ENCODE data around the gene PDZD2.
"Not testable (repeated sequence)": the region's sequence is repeated elsewhere in the genome, so short reads cannot be mapped to it uniquely, and the experiment has no call there.

PDZD2 gene

DNA sequence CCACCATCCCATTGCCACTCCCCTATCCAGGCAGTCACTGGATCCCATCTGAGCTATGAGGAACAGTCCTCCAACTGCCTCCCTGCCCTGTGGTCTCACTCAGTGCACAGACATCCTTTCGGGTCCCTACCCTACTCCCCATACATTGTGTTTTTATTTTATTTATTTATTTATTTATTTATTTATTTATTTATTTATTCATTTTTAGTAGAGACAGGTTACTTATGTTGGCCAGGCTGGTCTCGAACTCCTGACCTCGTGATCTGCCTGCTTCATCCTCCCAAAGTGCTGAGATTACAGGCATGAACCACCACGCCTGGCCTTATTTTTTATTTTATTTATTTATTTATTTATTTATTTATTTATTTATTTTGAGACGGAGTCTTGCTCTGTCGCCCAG lies 137.4 kb downstream of the PDZD2 start:
- not testable (repeated sequence) for DNase-seq

DNA sequence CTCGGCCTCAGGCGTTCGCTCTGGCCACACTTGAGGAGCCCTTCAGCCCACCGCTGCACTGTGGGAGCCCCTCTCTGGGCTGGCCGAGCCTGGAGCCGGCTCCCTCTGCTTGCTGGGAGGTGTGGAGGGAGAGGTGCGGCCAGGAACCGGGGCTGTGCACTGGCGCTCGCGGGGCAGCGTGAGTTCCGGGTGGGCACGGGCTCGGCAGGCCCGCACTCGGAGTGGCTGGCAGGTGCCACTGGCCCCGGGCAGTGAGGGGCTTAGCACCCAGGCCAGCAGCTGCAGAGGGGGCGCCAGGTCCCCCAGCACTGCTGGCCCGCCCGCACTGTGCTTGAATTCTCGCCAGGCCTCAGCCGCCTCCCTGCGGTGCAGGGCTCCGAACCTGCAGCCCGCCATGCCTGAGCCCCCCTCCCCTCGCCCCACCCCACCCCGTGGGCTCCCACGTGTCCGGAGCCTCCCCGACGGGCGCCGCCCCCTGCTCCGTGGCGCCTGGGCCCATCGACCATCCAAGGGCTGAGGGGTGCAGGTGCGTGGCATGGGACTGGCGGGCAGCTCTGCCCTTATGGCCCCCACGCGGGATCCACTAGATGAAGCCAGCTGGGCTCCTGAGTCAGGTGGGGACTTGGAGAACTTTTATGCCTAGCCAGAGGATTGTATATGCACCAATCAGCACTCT lies 138.2 kb downstream of the PDZD2 start:
- DNase-seq: no peak

DNA sequence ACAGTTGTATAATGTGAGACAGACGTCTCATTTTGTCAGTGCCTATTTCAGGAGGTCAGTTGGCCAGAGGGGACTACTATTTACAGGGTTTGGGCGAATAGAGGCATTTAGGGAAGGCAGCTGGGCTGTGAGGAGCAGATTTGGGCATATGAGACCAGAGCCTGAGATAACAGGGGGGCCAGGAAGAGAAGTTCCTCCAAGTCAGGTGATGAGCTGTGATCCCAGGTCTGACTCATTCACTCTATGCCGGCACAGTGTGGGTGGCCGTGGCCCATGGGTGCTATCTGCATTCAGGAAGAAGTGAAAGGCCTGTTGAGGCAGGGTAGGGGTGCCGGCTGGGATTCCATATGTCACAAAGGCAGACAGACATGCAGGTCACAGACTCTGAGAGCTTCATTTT lies 142.8 kb downstream of the PDZD2 start:
- no peak for DNase-seq

DNA sequence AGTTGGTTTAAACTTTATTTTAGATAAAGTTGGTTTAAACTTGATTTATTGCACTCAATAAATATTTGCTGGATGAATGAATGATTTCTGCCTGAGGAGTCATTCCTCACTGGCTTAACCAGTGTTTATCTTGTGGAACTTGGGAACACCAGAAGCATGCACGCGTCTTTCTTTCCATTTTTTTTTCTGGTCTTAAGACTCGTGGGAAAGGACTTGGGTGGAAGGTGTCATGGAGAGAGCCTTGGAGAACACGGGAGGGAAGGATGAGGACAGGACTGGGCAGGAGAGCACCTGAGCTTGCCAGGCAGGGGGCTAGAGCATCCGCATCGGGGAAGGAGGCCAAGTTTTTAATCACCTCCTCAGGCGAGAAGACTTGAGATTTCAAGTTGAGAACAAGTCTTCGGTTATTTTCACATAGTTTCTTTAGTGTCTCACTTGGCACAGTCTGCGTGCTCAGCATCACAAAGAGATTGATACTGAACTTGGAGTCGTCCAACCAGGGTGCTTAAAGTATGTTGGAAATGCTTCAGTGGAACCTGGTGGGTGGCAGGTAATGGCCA lies 144.2 kb downstream of the PDZD2 start:
- DNase-seq: no peak

GRCh38 chr5:31783731-31784130 lies 144.8 kb downstream of the PDZD2 start:
- no peak for DNase-seq

DNA sequence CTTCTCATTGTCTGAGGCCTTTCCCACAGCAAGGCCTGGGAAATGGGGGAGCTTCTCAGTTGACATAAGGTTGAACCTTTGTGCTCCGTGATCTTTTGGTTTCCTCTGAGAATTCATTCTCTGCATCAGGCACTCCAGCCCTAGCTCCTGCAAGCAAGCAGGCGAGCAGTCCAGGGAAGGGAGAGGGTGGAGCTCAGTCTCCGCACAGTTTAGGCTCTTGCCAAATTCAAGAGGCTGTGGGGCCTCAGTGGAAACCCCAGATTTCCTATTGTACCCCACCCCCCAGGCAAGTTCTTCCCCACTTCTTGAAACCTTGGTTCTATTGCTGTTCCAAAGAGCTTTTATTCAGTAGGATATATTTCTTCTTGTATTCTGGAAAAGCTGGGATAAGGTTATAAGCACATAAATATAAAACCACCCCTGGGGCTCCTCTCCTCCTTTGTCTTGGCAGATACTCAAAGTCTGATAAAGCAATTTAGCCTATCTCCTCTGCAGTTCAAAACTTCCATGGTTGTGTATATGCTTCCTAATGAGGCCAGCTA lies 147.2 kb downstream of the PDZD2 start:
- DNase-seq: no peak

DNA sequence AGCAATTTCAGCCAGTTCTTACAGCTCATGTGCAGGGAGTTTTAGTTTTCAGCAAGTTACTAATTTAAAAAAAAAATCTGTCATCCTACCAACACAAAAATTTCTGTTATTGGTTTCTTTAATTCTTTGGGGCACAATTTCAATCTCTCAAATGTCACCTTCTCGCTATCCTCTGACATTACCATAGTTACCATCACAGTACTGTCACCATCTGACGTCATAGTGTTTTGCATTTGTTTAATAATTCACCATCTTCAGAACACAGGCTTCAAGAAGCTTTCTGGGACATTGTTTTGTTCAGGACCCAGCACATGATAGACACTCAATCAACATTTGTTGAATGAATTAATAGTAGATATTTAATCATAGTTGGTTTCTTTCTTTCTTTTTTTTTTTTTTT lies 155.1 kb downstream of the PDZD2 start:
- no peak for DNase-seq

DNA sequence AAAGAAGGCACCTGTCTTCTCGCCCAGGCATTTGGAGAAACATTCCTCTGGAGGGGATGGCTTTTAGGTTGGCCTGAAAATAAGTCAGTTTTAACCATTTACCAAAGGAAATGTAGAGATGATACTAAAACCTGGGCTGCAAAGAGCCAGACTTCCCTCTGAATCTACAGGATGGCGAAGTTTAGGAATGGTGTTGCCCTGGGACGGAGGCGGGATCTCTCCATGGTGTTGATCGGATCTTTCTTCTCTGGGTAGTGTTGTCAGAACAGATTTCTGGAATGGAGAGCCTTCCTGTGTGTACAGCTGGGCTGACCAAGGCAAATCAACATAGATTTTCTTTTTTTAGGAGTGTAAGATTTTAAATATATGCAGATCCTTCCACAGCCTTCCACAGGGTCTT lies 159.2 kb downstream of the PDZD2 start:
- no peak for DNase-seq

DNA sequence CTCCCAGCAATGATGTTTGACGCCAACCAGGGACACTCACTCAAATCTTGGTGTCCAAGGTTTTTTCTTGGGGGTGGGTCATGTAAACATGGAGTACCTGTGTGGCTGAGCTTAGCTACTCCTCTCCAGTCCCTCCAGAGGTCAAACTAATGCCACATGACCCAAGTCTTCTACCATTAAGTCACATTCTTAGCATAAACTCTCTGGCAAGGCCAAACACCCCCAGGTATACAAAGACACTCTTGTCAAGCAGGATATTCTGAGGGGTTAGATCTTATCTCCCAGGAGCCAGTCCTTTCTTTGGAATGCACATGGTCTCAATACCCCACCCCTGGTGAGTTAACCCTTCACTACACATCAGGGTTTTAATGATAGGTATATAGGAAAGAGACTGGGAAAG lies 161.4 kb downstream of the PDZD2 start:
- DNase-seq: no peak

- no peak for DNase-seq
Measured at GRCh38 chr5:31805785-31806400, 167.0 kb downstream of the PDZD2 start.

GRCh38 chr5:31806561-31806960 lies 167.6 kb downstream of the PDZD2 start:
- no peak for DNase-seq

DNA sequence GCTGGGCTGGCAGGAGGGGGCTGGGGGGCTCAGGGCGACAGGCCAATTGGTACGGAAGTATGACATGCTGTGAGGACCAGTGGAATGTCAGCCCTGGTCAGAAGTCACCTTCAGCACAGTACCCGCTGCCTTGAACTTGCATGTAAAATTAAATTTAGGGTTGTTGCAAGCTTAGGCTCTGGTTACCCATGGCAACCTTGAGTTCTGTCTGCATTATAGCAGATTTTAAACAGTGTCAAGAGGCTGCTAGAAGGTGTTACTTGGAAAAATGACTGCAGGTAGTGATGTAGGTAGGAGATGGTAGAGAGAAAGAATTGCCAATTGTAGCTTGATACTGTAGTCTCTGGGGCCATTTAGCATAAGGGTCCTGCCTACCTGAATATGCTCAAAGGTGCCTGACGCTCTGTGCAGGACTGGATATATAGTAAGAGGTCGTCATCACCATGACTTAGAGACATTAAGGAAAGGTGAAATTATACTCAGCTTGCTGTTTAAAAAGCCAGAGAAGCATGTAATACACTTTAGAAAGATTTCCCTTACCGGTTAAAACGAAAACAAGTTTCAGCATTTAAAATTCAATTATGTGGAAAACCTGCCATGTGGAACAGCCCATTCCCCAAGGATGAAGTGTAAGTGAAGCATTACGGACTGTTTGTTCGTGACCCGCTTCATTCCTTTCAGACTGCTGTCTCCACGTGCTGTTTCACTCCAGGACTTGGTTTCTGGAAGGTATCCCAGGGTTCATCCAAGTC lies 169.0 kb downstream of the PDZD2 start:
- DNase-seq: no peak

- DNase-seq: peak in 1 of 2 donors; percentile 25
Measured at GRCh38 chr5:31809050-31809870, 170.3 kb downstream of the PDZD2 start.

DNA sequence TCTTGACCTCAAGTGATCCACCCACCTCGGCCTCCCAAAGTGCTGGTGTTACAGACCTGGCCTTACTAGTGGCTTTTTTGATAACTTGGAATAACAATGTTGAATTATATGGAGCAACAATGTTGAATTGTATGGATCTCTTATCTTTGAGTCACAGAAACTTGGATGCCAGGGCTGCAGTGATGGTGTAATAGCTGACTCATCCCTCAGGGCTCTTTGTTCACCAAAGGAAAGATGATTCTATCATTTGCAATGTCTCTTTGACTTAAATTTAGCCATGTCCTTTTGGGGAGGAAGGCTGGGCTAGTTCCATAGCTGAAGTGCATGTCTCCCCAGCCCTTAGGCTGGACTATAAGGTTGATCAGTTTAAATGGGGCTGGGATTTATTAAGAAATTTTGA lies 172.3 kb downstream of the PDZD2 start:
- DNase-seq: no peak

- no peak for DNase-seq
Measured at GRCh38 chr5:31815376-31815775, 176.4 kb downstream of the PDZD2 start.

DNA sequence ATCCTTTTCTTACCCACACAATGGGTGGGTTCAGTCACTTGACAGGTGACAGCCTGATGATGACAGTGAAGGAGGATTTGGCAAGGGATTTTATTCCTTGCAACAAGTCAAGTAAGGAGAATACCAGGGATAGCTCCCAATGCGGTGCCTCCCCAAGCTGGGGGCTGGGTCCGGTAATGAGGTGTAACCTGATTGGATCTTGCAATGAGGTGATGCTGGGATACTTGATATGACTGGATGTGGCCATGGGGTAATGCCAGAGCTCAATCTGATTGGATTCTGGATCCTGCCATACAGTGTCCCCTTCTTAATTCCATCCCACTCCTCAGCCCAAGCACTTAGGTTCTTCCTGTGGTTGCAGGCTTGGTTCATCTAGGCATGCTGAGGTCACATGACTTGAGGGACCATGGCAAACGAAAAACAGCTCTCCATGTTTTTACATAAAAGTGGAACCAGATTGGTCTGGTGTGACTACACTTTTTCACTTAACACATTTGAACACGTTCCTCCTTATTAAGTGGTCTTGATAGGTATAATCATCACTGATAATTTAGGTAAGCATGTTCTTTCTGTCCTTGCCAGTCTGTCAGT lies 181.1 kb downstream of the PDZD2 start:
- no peak for DNase-seq

- DNase-seq: no peak
Measured at GRCh38 chr5:31823472-31823871, 184.5 kb downstream of the PDZD2 start.

- no peak for DNase-seq
Measured at GRCh38 chr5:31824869-31825517, 186.1 kb downstream of the PDZD2 start.

- peak; percentile 22 to 30 for DNase-seq
Measured at GRCh38 chr5:31825518-31826068, 186.7 kb downstream of the PDZD2 start.

- DNase-seq: no peak
Measured at GRCh38 chr5:31827867-31828266, 188.9 kb downstream of the PDZD2 start.

GRCh38 chr5:31832966-31833365 lies 194.0 kb downstream of the PDZD2 start:
- DNase-seq: no peak

Data from stimulated activated CD4-positive, alpha-beta T cell treated with anti-CD3 and anti-CD28 coated beads, Interleukin-2, amount 100 ng/mL, for 24 hours (primary cell).